ENCODE data around the gene SIGLEC7.
"Not testable (repeated sequence)": the region's sequence is repeated elsewhere in the genome, so short reads cannot be mapped to it uniquely, and the experiment has no call there.

Gene SIGLEC7

GRCh38 chr19:51139299-51140014 is 2.6 kb upstream of the SIGLEC7 start:
- DNase-seq = no peak

- DNase-seq = no peak
These were observed 1.7 kb upstream of the SIGLEC7 start for GRCh38 chr19:51140441-51140840.

GRCh38 chr19:51141181-51141580 is 920 bp upstream of the SIGLEC7 start:
- DNase-seq = no peak

DNA sequence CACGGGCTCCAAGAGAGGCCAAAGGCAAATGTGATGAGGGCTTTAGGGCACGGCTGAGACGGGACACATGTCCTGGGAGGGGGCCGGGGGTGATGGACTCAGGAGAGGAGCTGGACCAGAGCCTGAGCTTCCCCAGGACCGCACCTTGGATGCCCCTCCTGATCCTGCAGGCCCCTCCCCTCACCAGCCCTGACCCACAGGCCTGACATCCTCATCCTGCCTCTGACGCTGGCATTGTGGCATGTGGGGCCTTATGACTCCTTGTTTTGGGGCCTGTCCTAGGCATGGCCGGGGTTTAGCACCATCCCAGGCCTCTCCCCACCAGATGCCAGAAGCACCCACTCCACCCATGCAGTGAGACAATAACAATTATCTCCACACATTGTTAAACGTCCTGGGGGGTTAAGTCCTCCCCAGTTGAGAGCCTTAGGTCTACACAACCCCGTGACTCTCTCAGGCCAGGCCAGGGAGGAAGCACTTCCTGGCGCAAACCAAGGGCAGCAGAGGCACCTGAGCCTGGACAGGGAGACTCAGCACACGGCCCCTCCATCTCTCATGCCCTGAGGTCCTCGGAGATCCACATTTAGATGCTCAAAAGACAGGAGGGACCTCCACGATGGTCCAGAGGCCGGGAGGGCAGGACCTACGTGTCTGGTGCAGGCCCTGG is 841 bp downstream of the SIGLEC7 start:
- not testable (repeated sequence) for DNase-seq

- no peak for DNase-seq
These were observed 1.4 kb downstream of the SIGLEC7 start for GRCh38 chr19:51143486-51143885.

- no peak for DNase-seq
These were observed 2.5 kb downstream of the SIGLEC7 start for GRCh38 chr19:51144482-51145045.

DNA sequence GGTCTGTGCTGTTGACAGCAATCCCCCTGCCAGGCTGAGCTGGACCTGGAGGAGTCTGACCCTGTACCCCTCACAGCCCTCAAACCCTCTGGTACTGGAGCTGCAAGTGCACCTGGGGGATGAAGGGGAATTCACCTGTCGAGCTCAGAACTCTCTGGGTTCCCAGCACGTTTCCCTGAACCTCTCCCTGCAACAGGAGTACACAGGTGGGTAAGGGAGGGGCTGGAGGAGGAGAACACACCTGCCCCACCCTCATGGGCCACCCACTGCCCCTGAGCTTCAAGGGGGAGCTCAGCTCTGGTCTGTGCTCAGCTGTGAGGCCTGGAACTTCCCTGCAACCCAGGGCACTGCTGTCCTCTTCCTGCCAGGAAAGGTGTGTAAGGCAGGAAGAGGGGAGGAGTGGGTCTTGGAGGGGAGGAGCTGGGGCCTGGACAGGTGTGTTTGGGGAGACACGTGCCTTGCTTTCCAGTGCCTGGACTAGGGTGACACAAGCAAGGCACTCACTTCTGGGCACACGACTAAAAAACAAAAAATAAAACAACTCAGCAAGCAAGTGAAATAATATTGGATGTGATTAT is 3.9 kb downstream of the SIGLEC7 start:
- DNase-seq = no peak

DNA sequence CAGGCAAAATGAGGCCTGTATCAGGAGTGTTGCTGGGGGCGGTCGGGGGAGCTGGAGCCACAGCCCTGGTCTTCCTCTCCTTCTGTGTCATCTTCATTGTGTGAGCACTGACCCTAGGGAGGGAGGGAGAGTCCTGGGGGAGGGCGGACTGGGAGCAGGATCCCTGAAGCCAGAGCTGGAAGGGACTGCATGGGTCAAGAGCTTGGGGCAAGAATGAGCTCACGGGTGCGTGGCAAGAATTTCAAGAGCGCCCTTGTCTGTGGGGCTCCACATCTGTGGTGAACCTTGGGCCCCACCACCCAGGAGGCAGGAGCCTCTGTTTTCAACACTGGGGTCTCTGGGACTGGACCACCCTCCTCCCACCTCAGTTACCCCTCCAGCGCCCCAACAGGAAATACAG is 4.7 kb downstream of the SIGLEC7 start:
- no peak for DNase-seq

GRCh38 chr19:51147663-51148062 is 5.6 kb downstream of the SIGLEC7 start:
- no peak for DNase-seq

DNA sequence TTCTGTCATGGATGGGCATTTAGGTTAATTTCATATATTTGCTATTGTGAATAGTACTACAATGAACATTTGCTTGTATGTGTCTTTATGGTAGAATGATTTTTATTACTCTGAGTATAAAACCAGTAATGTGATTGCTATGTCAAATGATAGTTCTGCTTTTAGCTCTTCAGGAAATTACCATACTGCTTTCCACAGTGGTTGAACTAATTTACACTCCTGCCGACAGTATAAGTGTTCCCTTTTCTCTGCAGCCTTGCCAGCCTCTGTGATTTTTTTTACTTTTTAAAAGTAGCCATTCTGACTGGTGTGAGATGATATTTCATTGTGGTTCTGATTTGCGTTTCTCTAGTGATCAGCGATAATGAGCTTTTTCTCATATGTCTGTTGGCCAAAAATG is 6.5 kb downstream of the SIGLEC7 start:
- no peak for DNase-seq

GRCh38 chr19:51150627-51151026 is 8.5 kb downstream of the SIGLEC7 start:
- DNase-seq = no peak

DNA sequence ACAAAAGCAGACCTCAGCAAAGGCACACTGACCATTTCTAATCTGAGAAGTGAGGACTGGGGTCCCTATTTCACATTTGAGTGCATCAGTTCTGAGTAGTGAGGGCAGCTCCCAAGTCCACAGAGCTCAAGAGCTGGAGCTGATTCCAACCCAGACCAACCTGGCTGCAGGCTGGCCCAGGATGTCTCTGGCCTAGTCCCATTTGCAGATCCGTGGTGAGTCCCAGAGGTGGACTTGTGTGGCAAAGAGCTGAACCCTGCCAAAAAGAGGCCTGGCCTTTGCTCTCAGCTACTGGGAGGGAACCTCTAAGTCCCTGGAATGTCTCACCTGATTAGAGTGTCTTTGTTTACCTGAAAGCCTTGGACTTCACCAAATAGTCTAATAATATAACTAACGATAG is 14.6 kb downstream of the SIGLEC7 start:
- no peak for DNase-seq

- no peak for DNase-seq
These were observed 15.2 kb downstream of the SIGLEC7 start for GRCh38 chr19:51157265-51157664.

GRCh38 chr19:51158474-51159129 is 16.5 kb downstream of the SIGLEC7 start:
- DNase-seq = peak; percentile 41

DNA sequence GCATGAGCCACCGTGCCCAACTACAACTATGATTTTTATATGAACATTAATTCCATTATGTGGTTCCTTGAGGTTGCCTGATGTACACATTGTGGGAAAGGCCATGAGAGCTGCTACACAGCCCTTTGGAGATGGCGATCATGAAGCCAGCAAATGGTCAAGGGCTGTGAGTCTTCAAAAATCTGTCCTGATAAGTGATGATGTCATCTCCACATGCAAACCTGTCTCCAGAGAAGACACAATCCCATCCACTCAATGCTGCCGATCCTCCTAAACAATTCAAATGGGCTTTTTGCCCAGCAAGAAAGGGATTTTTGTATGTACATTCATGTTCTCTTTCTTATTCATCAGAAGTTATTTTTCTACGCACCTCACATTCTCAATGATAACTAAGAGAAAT is 17.6 kb downstream of the SIGLEC7 start:
- no peak for DNase-seq

GRCh38 chr19:51161266-51161665 is 19.2 kb downstream of the SIGLEC7 start:
- DNase-seq = no peak

- DNase-seq = no peak
These were observed 19.9 kb downstream of the SIGLEC7 start for GRCh38 chr19:51161867-51162496.

GRCh38 chr19:51163257-51163656 is 21.2 kb downstream of the SIGLEC7 start:
- DNase-seq = no peak

GRCh38 chr19:51164215-51164614 is 22.1 kb downstream of the SIGLEC7 start:
- DNase-seq = no peak

- DNase-seq = no peak
These were observed 24.9 kb downstream of the SIGLEC7 start for GRCh38 chr19:51166846-51167490.

DNA sequence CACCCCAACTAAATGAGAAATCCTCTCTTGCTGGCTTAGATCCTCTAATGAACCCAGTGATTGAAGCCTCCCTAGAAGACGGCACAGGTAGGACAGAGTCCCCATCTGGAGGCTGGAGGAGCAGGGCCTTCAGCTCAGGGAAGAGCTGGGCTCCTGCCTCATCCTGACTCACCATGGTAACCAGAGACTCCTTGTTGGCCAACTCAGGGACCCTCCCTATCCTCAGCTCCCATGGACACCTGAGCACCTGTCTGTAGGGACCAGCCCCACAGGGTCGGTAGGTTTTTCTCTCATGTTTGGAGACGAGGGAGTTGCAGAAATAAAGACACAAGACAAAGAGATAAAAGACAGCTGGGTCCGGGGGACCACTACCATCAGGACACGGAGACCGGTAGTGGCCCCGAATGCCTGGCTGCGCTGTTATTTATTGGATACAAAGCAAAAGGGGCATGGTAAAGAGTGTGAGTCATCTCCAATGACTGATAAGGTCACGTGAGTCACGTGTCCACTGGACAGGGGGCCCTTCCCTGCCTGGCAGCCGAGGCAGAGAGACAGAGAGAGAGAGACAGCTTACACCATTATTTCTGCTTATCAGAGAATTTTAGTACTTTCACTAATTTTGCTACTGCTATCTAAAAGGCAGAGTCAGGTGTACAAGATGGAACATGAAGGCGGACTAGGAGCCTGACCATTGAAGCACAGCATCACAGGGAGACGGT is 26.6 kb downstream of the SIGLEC7 start:
- DNase-seq = no peak
